ENCODE results near the gene POSTN.

DNA sequence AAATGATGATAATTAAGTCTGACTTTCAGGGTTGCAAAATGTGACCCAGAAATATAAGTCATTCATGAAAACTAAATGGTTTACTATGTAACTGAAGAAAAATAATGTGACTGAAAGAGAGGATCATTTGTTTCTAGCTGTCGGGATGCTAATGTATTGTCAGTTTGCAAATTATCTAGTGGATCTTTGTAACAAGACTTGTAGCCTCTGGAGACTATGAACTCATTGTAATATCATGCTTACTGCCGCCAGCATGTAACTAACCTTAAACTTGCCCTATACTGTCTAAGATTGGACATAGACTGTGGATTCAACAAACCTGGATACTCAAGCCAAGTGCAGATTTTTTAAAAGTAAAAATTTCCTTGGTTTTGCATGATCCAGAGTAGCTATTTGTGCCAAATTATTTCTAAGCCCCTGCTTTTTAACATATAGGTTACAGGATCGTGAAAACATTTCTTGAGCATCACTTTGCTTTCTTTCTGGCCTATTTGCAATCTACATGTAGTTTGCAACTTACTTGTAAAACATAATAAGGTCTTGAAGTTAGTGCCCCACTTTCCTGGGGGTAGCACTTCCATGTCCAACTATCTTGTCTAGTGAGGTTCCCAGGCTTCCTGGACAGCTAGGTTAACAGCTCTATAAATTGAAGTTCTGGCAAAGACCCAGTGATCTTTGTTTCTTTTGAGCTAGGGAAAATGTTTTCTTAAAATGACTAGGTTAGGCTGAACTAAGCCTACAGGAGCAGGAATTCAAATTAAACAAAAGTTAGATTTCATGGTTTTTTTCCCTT is 3.3 kb upstream of the POSTN start:
- TF ChIP-seq CTCF (IDR thresholded peaks at IDR 0.05) (no peak), POLR2A (IDR thresholded peaks at IDR 0.05) (no peak)

Data from heart left ventricle (tissue), 13 donors.